Effector memory CD4-positive, alpha-beta T cell (primary cell): ENCODE results near the gene ADCY1.

ENCODE experiments used
- DNase-seq, 3 donors: peaks; one replicate each; pipeline ENCODE4 v3.0.0-alpha.2; 2020
- H3K27ac ChIP-seq: 2 replicates; pipeline ENCODE4 v1.7.0; 2013; ENCODE audit warnings: mild to moderate bottlenecking, low read length, moderate library complexity; ENCODE audit not compliant: insufficient read depth, poor library complexity, severe bottlenecking
- H3K27me3 ChIP-seq: replicated peaks from 2 replicates; pipeline ENCODE4 v1.7.0; 2013; ENCODE audit warnings: mild to moderate bottlenecking, low read length; ENCODE audit not compliant: insufficient read depth, control insufficient read depth, poor library complexity, severe bottlenecking
- H3K36me3 ChIP-seq: 2 replicates; pipeline ENCODE4 v1.7.0; 2013; ENCODE audit warnings: mild to moderate bottlenecking, low read length, moderate library complexity; ENCODE audit not compliant: control insufficient read depth, insufficient read depth
- H3K4me1 ChIP-seq: 2 replicates; pipeline ENCODE4 v1.7.0; 2013; ENCODE audit warnings: low read length, mild to moderate bottlenecking; ENCODE audit not compliant: control insufficient read depth, insufficient read depth, poor library complexity, severe bottlenecking
- H3K4me3 ChIP-seq: 2 replicates; pipeline ENCODE4 v1.7.0; 2013; ENCODE audit warnings: low read length, low read depth, mild to moderate bottlenecking; ENCODE audit not compliant: insufficient read depth, poor library complexity, severe bottlenecking
- H3K9me3 ChIP-seq: 2 replicates; pipeline ENCODE4 v1.7.0; 2013; ENCODE audit warnings: mild to moderate bottlenecking, low read length, moderate library complexity; ENCODE audit not compliant: control insufficient read depth

The ADCY1 gene

GRCh38 chr7:45599851-45600706 lies 25.9 kb downstream of the ADCY1 start:
- no peak overlapping the region for H3K27ac ChIP-seq
- H3K4me1 ChIP-seq, result no peaks in the 10 kb centered on the region
- H3K27me3 ChIP-seq, result no peaks in the 10 kb centered on the region
- no peak overlapping the region for H3K4me3 ChIP-seq
- H3K36me3 ChIP-seq, result no peaks in the 10 kb centered on the region
- DNase-seq, result no peak
- H3K9me3 ChIP-seq, result no peaks in the 10 kb centered on the region

GRCh38 chr7:45601094-45601493 lies 26.9 kb downstream of the ADCY1 start:
- Histone ChIP-seq H3K27ac (no peak overlapping the region), H3K9me3 (no peaks in the 10 kb centered on the region), H3K4me1 (no peaks in the 10 kb centered on the region), H3K4me3 (no peak overlapping the region), H3K36me3 (no peaks in the 10 kb centered on the region), H3K27me3 (no peaks in the 10 kb centered on the region)
- no peak for DNase-seq

DNA sequence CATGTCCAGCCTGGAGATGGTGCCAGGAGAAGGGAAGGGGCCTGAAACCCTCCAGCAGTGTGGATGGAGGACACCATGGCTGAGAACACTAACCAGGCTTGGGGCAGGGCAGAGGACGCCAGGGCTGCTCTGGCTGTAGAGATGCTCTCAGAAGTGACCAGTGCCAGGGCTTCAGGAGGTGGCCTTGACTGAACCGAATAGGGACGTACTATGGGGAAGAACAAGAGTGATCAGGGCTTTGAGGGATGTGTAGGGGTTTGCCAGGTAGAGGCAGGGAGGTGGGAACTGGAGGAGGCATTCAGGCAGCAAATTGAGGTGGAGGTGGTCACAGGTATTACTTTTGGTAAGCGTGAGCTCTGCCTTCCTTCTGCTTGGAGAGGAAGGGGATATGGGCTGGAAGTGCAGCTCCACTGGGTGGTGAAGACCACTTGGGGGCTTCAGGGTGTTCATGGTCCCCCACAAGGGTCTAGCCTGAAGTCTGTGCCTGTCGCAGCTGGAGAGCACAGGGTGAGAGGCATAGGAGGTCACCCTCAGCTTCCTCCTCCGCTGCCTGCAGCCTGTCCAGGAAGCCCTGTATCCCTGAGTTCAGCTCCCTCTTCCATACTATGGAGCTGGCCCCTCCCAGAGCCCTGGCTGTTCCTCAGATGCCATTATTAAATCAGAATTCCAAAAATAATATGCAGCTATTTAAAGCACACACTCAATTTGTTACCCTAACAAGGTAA lies 27.8 kb downstream of the ADCY1 start:
- Histone ChIP-seq H3K9me3 (no peaks in the 10 kb centered on the region), H3K4me1 (no peaks in the 10 kb centered on the region)
- DNase-seq, result no peak

DNA sequence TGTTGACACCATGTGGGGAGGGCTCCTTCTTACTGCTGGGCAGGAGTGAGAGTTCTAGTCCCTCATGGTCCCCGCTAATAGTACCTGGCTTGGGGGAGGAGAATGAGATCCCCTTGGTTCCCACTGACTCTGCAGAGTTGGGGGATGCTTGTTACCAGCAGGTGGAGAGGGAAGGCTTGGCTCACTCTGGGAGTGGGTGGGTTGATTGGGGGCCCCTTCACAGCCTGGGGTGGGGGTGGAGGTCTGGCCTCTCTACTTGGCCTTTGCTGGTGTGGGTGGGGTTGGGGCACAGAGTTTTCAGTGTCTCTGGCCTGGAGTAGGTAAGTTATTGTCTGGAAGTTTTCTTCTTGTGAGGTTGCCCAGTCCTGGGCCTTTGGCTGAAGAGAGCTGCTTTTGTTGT lies 31.9 kb downstream of the ADCY1 start:
- Histone ChIP-seq H3K27me3 (no peaks in the 10 kb centered on the region), H3K4me3 (no peak overlapping the region), H3K36me3 (no peaks in the 10 kb centered on the region), H3K9me3 (no peaks in the 10 kb centered on the region), H3K4me1 (no peaks in the 10 kb centered on the region), H3K27ac (no peak overlapping the region)
- no peak for DNase-seq

More for the DNA sequence above, 27.8 kb downstream of the ADCY1 start:
- Histone ChIP-seq H3K36me3 (no peaks in the 10 kb centered on the region), H3K4me3 (no peak overlapping the region), H3K27ac (no peak overlapping the region), H3K27me3 (no peaks in the 10 kb centered on the region)

GRCh38 chr7:45606931-45607330 lies 32.8 kb downstream of the ADCY1 start:
- H3K4me3 ChIP-seq, result no peak overlapping the region
- H3K27me3 ChIP-seq, result no peaks in the 10 kb centered on the region
- H3K4me1 ChIP-seq, result no peaks in the 10 kb centered on the region
- no peaks in the 10 kb centered on the region for H3K36me3 ChIP-seq
- H3K9me3 ChIP-seq, result no peaks in the 10 kb centered on the region
- no peak for DNase-seq
- H3K27ac ChIP-seq, result no peak overlapping the region

- no peaks in the 10 kb centered on the region for H3K9me3 ChIP-seq
- DNase-seq, result no peak
- H3K36me3 ChIP-seq, result no peaks in the 10 kb centered on the region
- no peaks in the 10 kb centered on the region for H3K4me1 ChIP-seq
- no peaks in the 10 kb centered on the region for H3K27me3 ChIP-seq
- H3K4me3 ChIP-seq, result no peak overlapping the region
- no peak overlapping the region for H3K27ac ChIP-seq
Observed at GRCh38 chr7:45609180-45609579, 35.0 kb downstream of the ADCY1 start.

- no peaks in the 10 kb centered on the region for H3K9me3 ChIP-seq
- no peaks in the 10 kb centered on the region for H3K27me3 ChIP-seq
- no peak overlapping the region for H3K4me3 ChIP-seq
- no peak overlapping the region for H3K27ac ChIP-seq
- no peak for DNase-seq
- H3K4me1 ChIP-seq, result no peaks in the 10 kb centered on the region
- no peaks in the 10 kb centered on the region for H3K36me3 ChIP-seq
Observed at GRCh38 chr7:45610019-45610418, 35.9 kb downstream of the ADCY1 start.

- Histone ChIP-seq H3K9me3 (no peaks in the 10 kb centered on the region), H3K4me1 (no peaks in the 10 kb centered on the region), H3K27ac (no peak overlapping the region), H3K4me3 (no peak overlapping the region), H3K27me3 (no peaks in the 10 kb centered on the region), H3K36me3 (no peaks in the 10 kb centered on the region)
- no peak for DNase-seq
Observed at GRCh38 chr7:45610660-45611299, 36.6 kb downstream of the ADCY1 start.

GRCh38 chr7:45617166-45617565 lies 43.0 kb downstream of the ADCY1 start:
- H3K27me3 ChIP-seq, result no peaks in the 10 kb centered on the region
- DNase-seq, result no peak
- no peaks in the 10 kb centered on the region for H3K4me1 ChIP-seq
- H3K4me3 ChIP-seq, result no peak overlapping the region
- H3K9me3 ChIP-seq, result no peaks in the 10 kb centered on the region
- no peaks in the 10 kb centered on the region for H3K36me3 ChIP-seq
- H3K27ac ChIP-seq, result no peak overlapping the region

- no peak for DNase-seq
- no peaks in the 10 kb centered on the region for H3K4me1 ChIP-seq
- no peaks in the 10 kb centered on the region for H3K27me3 ChIP-seq
- H3K27ac ChIP-seq, result no peak overlapping the region
- no peaks in the 10 kb centered on the region for H3K9me3 ChIP-seq
- no peak overlapping the region for H3K4me3 ChIP-seq
- no peaks in the 10 kb centered on the region for H3K36me3 ChIP-seq
Observed at GRCh38 chr7:45622058-45622457, 47.9 kb downstream of the ADCY1 start.
